HG03097 (cell line): ENCODE results near the gene PTCH1.

ENCODE experiments used
- ATAC-seq: cut with Tn5 transposase; IDR thresholded peaks from one replicate; pipeline ENCODE4 v1.9.1; 2021; ENCODE audit not compliant: unreplicated experiment, low FRiP score

Gene PTCH1

DNA sequence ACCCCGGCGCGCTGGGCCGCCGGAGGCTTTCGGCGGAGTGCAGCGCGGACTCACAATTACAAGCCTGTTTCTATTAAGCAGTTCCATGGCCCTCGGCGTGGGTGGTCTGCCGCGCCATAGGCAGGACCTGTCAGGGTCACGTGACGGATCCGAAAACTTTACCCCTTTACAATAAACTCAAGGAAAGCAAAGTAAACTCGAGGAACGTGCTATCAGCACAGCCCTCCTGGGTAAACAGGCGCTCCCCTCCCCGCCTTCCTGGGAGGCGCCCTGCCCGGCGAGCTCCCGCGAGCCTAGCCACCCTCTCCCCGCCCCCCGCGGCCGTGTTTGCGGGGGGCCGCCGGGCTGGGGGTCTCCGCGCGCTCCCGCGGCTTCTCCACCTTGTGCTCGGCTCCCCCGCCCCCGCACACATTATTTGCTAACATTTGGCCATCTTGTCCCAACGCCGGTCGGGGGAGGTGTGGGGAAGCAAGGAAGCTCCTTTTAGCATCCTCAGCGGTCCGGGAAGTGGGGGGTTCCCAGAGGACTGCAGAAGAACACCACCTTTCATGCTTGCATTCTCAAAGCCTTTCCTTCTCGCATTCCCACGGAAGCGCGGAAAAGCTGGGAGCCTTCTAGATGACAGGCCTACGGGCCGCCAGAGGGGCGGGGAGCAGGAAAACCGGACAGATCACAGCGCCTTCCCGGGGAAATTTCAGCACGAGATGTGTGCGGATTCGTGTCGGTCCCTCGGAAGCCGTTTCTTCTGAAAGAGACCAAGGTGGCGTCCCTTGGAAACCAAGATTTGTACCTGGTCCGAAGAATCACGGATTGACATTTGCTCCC is at the start of gene PTCH1:
TSS of gene PTCH1 (minus strand) at position 238 of the 825 bp plus-strand sequence.
- no peak for ATAC-seq

DNA sequence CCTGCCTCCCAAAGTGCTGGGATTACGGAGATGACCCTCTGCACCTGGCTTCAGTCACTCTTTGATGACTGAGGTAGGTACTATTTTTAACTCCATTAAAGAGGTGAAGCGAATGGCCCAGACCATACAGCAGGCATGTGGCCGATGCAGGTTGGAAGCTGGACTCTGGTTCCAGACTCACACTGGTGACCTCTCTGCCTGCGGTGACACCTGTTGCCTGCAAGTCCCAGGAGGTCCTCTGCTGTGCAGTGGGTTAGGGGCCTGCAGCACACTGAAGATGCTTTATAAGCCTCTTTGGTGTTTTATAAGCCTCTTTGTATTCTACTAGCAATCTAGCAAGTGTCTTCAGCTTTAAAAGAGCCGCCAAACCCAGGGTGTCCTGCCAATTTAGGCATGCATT is 49.2 kb upstream of the PTCH1 start:
- no peak for ATAC-seq

DNA sequence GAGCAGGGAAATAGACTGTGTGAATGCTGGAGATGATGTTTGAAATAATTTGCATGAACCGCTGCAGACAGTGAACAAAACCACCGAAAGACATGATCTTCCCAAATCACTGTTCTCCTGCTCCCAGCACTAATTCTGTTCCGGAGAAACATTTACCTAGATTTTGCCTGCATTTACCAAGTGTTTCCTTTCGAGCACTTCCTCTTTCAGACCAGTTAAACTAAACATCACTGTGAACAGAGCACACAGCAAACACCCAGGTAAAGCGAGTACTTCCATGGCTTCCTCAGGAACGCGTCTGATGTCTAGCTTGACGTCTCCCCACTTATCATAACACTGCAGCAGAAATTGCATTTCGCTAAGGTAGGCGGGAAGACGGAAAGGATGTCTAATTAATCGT is 45.1 kb upstream of the PTCH1 start:
- no peak for ATAC-seq

DNA sequence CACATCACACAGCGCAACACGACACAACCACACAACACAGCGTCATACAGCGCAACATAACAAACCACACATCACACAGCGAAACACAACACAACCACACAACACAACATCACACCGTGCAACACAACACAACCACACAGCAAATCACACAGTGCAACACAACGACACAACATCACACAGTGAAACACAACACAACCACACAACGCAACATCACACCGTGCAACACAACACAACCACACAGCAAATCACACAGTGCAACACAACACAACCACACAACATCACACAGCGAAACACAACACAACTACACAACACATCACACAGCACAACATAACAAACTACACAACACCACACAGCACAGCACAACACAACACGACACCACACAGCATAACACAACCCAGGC is 40.4 kb upstream of the PTCH1 start:
- no peak for ATAC-seq

DNA sequence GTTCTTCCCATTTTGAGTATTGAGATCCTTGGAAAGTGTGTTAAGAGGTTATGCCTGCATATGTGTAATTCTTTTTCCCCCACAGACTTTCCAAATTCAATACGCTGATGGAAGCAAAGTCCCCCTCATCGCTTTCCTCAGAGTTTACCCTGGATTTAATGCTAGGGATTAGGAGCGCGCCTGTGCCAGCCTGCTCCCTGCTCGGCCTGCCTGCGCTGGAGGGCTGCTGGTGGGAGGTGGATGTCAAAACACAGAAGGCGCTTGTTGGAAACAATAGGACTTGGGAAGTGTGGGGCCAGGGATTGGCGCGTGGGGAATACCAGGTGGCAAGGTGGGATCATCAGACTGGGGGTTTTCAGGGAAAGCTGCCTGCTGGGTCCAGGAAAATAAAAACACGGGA is 39.8 kb upstream of the PTCH1 start:
- ATAC-seq = no peak

DNA sequence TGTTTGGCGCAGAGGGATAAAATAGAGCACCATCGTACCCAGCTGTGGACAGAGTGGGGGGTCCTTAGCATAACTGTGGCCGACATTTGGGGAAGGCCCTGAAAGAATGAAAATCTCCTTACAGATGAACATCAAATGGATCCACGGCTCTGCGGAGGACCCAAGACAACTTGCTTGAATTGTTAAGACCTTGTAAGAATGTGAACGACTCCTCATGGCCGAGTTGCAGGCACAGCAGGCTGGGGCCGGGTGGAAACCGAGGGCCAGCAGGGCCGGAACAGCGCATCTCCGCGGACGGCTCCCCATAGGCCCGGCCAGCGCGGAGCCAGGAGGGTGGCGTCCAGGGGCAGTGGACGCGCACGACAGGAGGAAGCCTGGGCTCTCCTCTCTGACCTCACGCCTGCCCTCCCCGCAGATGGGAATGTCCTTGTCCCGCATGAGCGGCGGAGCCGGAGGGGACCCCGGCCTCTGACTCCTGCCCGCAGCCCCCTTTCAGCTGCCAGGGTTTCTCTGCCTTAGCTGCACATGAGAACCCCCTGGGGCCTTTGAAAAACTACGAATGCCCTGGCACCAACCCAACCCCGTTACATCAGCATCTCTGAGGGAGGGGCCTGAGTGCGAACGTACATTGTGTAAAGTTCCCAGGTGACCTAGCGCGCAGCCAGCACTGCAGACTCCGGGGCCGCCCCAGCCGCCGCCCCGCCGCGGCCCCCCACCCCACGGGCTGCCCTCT is 36.2 kb upstream of the PTCH1 start:
- no peak for ATAC-seq

DNA sequence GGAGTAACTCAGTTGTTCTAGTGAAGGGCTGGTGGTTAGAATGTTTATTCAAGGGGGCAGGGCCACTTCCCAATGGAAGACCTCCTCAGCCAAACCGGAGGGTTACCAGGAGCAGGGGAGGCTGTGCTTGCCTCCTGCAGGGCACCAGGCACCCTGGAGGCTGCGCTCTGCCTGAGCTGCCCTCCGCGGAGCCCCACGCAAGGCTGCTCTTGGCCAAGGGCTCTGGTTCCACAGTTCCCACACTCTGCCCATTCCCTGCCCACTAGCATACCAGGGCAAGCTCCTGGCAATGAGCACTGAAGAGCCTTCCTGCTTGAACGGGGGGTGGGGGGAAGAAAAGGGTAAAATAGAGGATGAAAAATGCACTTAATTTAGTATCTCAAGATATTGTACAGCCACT is 35.5 kb upstream of the PTCH1 start:
- no peak for ATAC-seq

DNA sequence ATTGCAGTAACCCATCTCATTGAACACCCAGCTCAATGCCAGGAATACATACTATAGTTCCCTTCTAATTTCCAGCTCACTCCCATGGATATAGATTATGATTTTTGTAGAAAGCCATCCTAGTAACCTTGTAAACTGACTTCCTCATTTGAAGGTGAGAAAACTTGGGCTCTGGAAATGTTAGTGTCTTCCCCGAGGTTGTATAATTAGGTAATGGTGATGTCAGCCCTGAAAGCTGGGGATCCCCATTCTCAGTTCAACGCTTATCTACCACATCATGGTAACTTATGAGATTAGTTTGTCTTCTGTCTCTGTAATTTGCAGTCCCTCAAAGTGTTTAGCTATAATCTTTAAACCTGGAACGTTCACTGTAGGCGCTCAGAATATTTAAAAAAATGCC is 34.6 kb upstream of the PTCH1 start:
- no peak for ATAC-seq

DNA sequence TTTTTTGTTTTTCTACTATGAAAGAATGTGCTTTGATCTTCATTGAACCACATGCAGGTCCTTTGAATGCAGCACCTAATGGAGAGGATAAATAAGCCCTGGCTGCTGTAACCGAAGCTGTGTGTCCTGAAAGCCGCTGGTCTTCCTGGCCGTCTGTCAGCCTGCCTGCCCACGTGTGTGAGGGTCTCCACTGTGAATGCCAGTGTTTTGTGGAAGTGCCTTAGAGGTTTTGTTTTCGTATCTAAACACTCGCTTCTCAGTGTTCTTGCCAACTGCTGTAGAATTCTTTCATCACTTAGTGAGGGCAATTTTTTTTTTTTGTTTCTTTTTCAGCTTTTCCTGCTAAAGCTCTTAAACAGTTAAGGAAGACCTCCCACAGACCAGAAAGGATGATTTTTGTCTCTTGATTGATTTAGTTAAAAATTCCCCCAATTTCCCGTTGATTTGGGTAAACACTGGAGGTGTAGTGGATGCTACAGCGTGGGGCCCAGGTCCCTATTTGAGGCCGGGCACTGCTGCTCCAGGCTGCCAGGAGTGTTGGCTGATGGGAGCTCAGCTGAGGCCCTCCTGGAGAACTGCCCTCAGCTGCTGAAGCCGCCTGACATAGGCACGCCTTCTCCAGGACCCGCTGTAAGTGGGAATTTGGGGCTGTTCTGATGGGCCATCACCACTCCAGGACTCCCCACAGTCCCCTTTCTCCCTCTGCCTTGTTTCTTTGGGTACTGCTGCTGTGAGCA is 29.2 kb upstream of the PTCH1 start:
- no peak for ATAC-seq

DNA sequence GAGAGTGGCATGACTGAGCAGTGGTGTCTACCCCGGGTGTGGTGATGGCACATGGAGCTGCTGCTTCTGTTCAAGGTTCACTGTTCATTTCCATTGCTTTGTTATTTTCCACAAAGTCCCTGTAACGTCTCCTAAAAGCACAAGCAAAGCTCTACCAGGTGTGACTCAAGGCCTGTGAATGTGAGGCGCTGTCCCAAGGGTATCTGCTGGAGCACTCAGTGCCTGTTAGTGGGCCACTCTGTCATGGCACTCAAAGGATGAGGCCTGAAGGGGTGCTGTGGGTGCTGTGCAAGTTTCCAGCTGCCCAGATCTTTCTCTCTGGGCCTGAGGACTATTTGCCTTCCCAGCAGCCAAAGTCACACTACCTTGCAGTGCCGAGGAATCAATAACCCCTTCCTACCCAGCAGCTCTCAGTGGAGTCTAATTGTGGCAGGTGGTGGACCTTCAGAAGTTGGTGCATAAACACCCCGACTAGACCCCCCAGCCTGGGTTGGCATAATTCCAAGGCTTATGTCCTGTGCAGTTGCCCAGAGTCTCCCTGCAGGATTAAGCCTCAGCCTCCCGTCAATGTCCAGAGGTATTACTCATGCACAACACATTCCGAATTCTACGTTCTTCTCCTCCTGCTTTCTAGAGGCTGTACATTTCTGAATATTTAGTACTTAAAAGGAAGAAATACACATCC is 17.4 kb upstream of the PTCH1 start:
- no peak for ATAC-seq

DNA sequence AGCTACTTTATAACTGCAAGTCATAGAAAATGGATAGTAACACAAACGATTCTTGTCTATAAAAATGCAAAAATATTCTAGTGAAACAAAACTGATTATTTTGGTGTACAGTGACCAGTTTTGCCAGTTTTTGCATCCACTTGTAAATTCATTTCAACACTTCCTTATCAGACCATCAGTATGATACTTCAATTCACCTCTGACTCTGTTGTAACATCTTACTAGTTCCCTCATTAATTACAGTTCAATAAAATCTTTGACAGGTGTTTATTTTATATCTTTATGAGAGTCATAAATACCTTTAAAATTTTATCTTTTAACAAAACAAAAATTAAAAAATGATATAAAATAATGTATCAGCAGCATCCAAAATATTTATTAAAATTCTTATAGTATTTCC is 13.1 kb upstream of the PTCH1 start:
- no peak for ATAC-seq

DNA sequence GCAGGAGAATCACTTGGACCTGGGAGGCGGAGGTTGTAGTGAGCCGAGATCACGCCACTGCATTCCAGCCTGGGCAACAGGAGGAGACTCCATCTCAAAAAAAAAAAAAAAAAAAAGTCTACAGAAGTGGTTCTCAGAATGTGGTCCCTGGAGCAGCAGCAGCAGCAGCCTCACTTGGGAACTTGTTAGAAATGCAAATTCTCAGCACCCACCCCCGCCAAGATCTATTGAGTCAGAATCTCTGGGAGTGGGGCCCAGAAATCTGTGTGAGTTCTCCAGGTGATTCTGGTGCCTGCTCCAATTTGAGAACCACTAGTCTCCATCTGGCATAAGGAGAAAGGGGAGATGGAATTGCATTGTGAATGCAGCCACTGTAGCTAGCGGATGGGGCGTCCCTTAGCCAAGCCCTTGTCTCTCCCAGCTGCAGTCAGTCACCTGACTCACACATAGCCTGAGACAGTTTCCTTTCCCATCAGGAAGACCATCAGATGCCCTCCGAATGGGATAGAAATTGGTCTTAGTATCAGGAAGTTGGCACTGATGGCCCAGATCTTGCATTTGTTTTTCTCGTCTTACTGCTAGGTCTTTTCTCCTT is 12.2 kb upstream of the PTCH1 start:
- ATAC-seq = no peak

DNA sequence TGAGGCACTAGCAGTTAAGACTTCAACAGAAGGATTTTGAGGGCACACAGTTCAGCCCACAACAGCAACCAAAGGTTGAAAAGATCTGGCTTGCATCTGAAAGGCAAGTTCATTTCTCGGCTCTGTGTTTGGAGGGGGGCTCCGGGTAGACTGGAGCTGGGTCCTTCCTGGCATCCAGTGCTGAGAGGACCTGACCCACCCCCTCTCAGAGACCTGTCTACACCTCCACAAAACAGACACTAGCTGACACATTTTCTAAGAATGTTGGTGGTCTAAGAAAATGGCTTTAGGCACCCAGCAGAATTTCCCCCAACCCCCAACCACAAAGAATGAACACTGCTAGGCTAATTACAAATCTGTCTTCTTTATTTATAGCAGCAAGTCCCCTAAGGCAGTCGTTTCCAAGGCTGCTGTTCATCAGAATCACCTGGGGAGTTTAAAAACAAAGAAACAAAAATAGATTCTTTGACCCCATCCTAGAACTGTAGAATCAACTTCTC is 6.2 kb upstream of the PTCH1 start:
- ATAC-seq = no peak

DNA sequence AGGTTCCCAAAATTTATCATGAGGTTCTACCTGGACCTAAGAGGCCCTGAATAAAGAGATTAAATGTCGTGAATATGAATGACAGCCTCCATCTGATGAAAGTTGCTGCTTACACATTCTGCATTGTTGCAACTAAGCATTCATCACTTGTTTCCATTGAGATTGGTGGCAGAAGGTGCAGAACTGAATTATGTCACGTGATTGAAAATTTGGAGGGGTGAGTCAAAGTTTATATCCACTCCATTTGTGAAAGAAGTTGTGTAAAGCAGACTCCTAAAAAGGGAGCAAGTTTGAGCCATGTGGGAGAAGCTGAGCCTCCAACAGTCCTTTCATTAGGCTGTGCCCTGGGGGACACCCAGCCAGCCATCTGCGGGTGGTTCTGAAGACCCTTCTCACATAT is 4.9 kb upstream of the PTCH1 start:
- ATAC-seq = no peak

DNA sequence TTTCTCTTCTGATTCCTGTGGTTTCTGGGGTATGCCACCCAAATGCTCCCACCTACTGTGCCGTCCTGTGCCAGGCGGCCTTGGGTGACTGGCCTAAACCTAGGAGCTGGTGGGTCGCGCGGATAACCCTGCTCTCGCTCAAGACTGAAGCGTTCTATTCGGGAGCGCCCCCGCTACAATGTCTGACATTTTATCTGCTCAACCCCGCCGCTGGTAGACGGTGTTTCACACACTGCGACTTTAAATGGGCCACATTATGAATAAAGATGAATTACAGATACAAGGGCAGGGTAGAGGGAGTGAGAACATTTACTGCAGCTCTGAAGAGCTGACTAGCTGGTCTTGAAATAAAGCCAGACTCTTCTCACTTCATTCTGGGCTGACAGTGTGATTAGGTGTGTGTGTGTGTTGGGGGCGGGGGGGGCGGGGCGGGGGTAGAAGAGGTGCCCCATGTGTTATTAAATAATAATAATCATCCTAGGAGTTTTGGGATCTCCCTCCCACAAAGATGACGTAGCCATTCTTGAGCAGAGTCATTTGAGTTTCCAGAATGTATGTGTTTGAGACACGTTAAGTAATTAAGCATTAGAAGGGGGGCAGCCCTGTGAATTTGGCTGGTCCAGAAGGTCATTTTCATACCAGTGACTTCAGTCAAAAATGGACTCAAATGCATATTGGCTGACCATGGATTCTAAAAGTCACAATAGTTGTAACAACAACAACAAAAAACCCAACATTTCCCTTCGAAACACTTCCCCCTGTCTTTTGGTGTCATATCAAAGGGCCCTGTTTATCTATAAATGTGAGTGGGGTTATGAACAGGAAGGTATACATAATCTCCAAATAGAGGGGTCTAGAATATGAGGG is 1.0 kb upstream of the PTCH1 start:
- ATAC-seq = no peak

DNA sequence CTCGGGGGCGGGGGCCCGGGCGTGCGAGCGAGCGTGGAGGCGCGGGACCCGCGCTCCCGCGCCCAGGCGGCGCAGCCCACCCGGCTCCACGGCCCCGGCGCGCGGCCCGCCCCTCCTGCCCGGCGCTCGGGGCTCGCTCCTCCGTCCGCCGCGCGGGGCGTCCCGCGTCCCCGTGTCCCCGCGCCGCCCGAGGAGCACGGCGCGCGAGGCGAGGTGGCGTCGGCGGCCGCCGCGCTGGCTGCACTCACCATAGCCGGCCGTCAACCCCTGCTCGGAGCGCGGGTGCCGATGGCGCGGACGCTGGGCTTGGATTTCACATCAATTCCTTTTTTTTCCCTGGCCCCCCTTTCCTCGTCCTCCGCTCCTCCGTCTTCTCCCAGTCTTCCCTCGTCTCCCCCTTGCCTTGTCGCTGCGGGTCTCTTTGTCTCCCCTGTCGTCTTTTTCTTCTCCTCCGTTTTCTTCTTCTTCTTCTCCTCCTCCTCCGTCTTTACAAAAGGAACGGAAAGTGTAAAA is 494 bp downstream of the PTCH1 start:
- ATAC-seq = no peak

DNA sequence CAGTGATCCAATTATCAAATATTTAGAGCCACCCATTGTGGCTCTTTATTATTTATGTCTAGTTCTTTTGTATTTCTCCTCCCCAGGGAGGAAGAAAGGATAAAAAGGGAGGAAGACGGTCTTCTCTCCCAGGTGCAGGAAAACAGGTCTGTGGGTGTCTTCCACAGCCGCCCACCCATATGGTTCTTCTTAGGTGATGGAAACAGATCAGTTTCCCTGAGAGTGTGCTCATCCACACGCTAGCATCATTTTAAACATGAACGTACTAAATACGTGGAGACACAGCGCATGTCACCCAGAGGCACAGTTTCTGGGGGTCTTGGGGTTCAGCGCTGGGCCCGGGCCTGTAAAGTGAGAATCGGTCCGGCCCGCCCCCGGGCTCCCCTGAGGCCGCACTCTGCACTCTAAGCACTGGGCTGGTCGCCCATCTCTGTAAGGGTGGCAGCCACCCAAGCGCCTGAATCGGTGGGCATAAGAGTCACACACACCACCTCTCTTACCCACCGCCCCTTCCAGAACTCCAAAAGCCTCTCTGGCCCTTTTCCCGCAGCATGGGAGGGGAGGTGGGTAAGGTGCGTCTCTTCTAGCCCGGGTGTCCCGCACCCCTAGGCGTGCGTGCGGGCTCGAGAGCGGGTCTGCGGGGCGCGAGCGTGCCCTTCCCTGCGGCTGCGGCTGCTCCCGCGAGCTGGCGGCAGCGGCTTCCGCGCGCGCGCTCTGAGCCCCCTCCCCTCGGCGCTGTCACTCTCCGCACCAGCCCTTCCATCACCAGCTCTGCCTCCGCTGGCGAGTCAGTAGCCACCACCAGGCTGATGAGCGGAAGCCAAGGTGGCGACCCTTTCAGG is 1.3 kb downstream of the PTCH1 start:
- no peak for ATAC-seq

DNA sequence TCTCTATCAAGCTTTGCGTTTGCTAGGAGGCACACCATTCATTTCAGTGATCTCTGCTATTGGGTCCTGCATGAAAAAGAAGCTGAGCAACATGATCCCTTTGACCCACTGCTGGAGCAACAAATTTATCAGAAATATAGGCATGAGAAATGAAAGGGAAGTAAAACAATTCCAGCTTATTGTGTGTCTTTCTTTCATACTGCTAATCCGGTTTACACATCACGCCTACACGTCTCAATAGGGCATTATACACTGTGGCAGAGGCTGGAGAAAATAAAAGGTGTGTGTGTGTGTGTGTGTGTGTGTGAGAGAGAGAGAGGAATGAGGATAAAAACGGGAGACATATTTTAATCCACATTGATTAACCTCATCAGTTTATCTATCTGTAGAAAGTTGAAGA is 2.4 kb downstream of the PTCH1 start:
- ATAC-seq = no peak
